Measurements from ENCODE around the gene DRAP1. TPM values are rescaled to one million over a fixed set of nuclear protein-coding genes. Genes with fewer than 3 reads are reported as not detected.

The DRAP1 gene
- total RNA-seq, 4 donors from 2014 or later = 96.7 to 146 (median 110) TPM

DNA sequence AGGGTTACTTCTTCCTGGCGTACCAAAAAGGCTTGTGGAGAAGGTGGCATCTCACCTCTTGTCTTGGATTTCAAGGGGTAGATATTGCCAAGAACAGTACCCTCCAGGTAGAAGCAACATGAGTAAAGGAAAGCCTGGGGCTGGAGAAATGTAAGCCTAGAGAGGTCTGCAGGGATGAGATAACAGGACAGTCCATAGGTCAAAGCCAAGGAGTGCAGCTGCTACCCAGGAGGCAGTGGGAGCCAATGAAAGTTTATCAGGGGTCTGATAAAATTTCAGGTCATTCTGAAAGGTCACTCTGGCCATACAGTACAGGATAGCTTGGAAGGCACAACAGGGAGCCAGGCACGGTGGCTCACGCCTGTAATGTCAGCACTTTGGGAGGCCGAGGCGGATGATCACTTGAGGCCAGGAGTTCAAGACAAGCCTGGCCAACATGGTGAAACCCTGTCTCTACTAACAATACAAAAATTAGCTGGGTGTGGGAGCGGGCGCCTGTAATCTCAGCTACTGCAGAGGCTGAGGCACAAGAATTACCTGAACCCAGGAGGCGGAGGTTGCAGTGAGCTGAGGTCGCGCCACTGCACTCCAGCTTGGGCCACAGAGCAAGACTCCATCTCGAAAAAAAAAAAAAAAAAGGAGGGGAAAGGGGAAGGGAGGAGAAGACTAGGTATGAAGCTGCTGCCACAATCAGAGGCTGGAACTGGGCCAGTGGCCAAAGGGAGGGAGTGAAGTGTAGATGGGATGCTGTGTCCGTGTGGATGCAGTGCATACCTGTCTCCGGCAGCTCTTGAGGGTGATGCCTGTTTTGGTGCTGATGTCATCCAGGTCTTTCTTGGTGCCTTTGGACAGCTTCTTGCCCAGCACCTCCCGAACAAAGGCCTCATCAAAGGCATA, 32.2 kb upstream of the DRAP1 start:
- DNase-seq = no peak
- Histone ChIP-seq H3K27me3 (no peaks in the 10 kb centered on the region), H3K9me3 (no peaks in the 10 kb centered on the region), H3K4me1 (peaks cover 30 to 33% of the 10 kb centered on the region in 2 donors), H3K27ac (peak overlapping the region; percentile 93 to 98 (median 96)), H3K36me3 (peaks cover 0 to 38% of the 10 kb centered on the region in 2 donors), H3K4me3 (peak overlapping the region; percentile 66 to 86 (median 78))
- no peak for ATAC-seq
- no peak for TF ChIP-seq POLR2A (IDR thresholded peaks at IDR 0.05)
- TF ChIP-seq, protein P1, sequence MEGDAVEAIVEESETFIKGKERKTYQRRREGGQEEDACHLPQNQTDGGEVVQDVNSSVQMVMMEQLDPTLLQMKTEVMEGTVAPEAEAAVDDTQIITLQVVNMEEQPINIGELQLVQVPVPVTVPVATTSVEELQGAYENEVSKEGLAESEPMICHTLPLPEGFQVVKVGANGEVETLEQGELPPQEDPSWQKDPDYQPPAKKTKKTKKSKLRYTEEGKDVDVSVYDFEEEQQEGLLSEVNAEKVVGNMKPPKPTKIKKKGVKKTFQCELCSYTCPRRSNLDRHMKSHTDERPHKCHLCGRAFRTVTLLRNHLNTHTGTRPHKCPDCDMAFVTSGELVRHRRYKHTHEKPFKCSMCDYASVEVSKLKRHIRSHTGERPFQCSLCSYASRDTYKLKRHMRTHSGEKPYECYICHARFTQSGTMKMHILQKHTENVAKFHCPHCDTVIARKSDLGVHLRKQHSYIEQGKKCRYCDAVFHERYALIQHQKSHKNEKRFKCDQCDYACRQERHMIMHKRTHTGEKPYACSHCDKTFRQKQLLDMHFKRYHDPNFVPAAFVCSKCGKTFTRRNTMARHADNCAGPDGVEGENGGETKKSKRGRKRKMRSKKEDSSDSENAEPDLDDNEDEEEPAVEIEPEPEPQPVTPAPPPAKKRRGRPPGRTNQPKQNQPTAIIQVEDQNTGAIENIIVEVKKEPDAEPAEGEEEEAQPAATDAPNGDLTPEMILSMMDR (IDR thresholded peaks at IDR 0.05 in 4 of 5, conservative IDR thresholded peaks at IDR 0.05 in 1 of 5) = no peak
- in situ Hi-C loops (cut with MboI; ENCODE audit: low sequenced_read_pairs in 4 of 4) = loop anchor here (10.0 kb wide), 3 partner anchors 78 to 108 kb away; partner anchors contain the start of gene SART1 (in 1 of the 4)
- intact Hi-C loops (cut with DNase I; ENCODE audit: low total_unique reads) = no loop called here

GRCh38 chr11:65887723-65888162, 31.5 kb upstream of the DRAP1 start:
- DNase-seq (no peak), ATAC-seq (no peak)
- Histone ChIP-seq H3K27ac (peak overlapping the region; percentile 93 to 98 (median 96)), H3K36me3 (peaks cover 0 to 32% of the 10 kb centered on the region in 2 donors), H3K9me3 (no peaks in the 10 kb centered on the region), H3K4me1 (peaks cover 37 to 39% of the 10 kb centered on the region in 2 donors), H3K4me3 (peak overlapping the region; percentile 66 to 86 (median 78)), H3K27me3 (no peaks in the 10 kb centered on the region)
- TF ChIP-seq POLR2A (IDR thresholded peaks at IDR 0.05) = no peak
- TF ChIP-seq, protein P1 (IDR thresholded peaks at IDR 0.05 in 4 of 5, conservative IDR thresholded peaks at IDR 0.05 in 1 of 5) = no peak
- in situ Hi-C loops (cut with MboI; ENCODE audit: low sequenced_read_pairs in 4 of 4) (loop anchor here (10.0 kb wide), 3 partner anchors 77 to 107 kb away; partner anchors contain the start of gene SART1 (in 1 of the 4)), intact Hi-C loops (cut with DNase I; ENCODE audit: low total_unique reads) (loop anchor here (1.0 to 2.0 kb wide), 6 partner anchors 14 to 115 kb away; partner anchors contain the start of genes BANF1, C11orf68, DRAP1 and EIF1AD)

DNA sequence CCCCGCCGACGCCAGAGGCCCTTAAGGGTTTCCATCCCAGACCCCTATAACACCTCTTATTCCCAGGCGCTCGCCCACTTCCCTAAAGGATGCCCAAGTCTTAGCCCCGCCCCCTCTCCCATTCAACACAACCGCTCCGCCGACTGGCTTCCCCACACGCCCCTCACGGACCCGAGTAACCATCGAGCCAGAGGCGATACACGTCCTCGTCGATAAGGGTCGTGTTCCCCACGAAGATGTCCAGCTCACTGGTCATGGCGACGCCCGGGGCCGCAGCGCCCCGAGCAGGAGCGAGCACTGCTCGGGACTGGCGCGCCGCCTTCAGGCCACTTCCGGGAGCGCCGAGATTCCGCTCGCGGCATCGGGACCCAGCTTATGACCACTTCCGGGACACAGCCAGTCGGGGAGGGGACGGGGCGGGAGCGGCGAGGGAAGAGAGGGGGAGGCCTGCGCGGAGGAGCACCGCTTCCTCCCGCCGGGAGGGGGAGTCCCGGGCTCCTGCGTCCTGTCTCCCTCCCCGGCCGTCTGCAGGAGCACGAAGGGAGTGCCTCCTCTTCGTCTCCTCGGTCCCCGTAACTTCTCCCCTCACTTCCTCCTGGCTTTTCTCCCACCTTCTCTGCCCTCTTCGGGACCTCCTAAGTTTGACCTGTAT, 30.9 kb upstream of the DRAP1 start, which contains the start of gene FIBP:
FIBP (minus strand) TSS at position 309 of the 652 bp plus-strand sequence; CDS start at position 256, 53 bp downstream.
- in situ Hi-C loops (cut with MboI; ENCODE audit: low sequenced_read_pairs in 4 of 4) (loop anchor here (10.0 kb wide), 3 partner anchors 77 to 107 kb away; partner anchors contain the start of gene SART1 (in 1 of the 4)), intact Hi-C loops (cut with DNase I; ENCODE audit: low total_unique reads) (loop anchor here (1.0 to 2.0 kb wide), 6 partner anchors 15 to 115 kb away; partner anchors contain the start of genes BANF1, C11orf68, DRAP1 and EIF1AD)
- H3K9me3 ChIP-seq = no peaks in the 10 kb centered on the region
- DNase-seq = peak; percentile 97 to 98
- H3K36me3 ChIP-seq = peaks cover 0 to 26% of the 10 kb centered on the region in 2 donors
- H3K4me3 ChIP-seq = peak within 1 kb of the TSS; percentile 66 to 86 (median 78)
- peak within 1 kb of the TSS; percentile 93 to 98 (median 96) for H3K27ac ChIP-seq
- H3K27me3 ChIP-seq = no peaks in the 10 kb centered on the region
- peak; percentile 68 for ATAC-seq
- TF ChIP-seq POLR2A (IDR thresholded peaks at IDR 0.05) = peak; percentile 80 to 92
- TF ChIP-seq, protein P1 (IDR thresholded peaks at IDR 0.05 in 4 of 5, conservative IDR thresholded peaks at IDR 0.05 in 1 of 5) = peak; percentile 85 to 95 (median 93)
- peaks cover 41 to 45% of the 10 kb centered on the region in 2 donors for H3K4me1 ChIP-seq
